Measurements from ENCODE around the gene CCDC194.

DNA sequence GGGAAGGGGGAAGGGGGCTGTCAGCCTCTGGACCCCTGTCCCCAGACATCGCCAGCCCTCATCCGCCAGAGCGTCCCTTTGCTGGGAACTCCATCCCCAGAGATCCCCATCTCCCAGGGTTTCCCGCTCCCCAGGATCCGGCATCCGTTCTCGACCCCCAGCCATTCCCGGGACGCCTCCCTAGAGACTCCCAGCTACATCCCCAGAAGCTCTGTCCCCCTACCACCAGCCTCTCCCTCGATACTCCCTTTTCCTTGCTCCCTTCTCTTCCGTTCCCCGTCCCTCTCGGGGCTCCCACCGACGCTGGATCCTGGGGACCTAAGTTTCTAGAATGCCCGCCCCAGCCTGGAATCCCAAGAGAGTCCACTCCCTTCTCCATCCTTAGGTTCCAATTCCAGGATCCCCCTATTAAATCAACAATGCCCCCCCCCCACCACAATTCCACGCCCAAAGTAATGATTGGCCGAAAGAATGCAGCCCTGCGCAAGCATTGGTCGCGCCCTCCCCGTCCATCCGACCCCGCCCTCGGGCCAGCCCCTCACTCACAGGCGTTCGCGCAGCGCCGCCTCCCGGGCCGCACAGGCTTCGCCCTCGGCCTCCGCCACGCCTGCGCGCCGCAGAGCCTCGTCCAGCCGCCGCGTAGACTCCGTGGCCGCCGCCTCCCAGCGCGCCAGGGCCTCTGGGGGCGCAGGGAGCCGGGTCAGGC, 3.2 kb downstream of the CCDC194 start:
- TF ChIP-seq CTCF (IDR thresholded peaks at IDR 0.05) (peak; percentile 43 to 94 (median 72)), POLR2AphosphoS5 (IDR thresholded peaks at IDR 0.05) (peak; percentile 55), POLR2A (IDR thresholded peaks at IDR 0.05) (peak; percentile 12)
